Osteocyte (in vitro differentiated cells): Measurements from ENCODE around the gene SLC12A9. TPM values are rescaled to one million over a fixed set of nuclear protein-coding genes. Genes with fewer than 3 reads are reported as not detected.

Source experiments
- DNase-seq: peaks from one replicate; pipeline ENCODE4 v3.0.0; 2021; ENCODE audit warnings: mixed read lengths; ENCODE audit not compliant: unreplicated experiment; ENCODE audit errors: extremely low spot score
- H3K27ac Mint-ChIP-seq: one replicate; pipeline ENCODE4 v1.8.0; 2021; ENCODE audit warnings: mild to moderate bottlenecking, mixed read lengths; ENCODE audit not compliant: unreplicated experiment
- H3K27me3 Mint-ChIP-seq: one replicate; pipeline ENCODE4 v1.8.0; 2021; ENCODE audit warnings: mixed read lengths; ENCODE audit not compliant: unreplicated experiment
- H3K36me3 Mint-ChIP-seq: one replicate; pipeline ENCODE4 v1.8.0; 2021; ENCODE audit warnings: mixed read lengths; ENCODE audit not compliant: unreplicated experiment
- H3K4me1 Mint-ChIP-seq: one replicate; pipeline ENCODE4 v1.8.0; 2021; ENCODE audit warnings: mixed read lengths; ENCODE audit not compliant: unreplicated experiment
- H3K4me3 Mint-ChIP-seq: one replicate; pipeline ENCODE4 v1.8.0; 2021; ENCODE audit warnings: mild to moderate bottlenecking, moderate library complexity, mixed read lengths; ENCODE audit not compliant: unreplicated experiment
- H3K9me3 Mint-ChIP-seq: one replicate; pipeline ENCODE4 v1.8.0; 2021; ENCODE audit warnings: mixed read lengths; ENCODE audit not compliant: unreplicated experiment
- CTCF ChIP-seq: fragments of 200-600 bp; sonication (generic); IDR thresholded peaks from 2 replicates; pipeline ENCODE4 v1.5.0; 2021; ENCODE audit warnings: antibody characterized with exemption, mild to moderate bottlenecking, moderate library complexity
- total RNA-seq: library from RNA; stranded (reverse); gene quantifications from 2 replicates; pipeline ENCODE4 v1.2.1, GENCODE V29; 2021

Gene SLC12A9
- total RNA-seq, 1 donor from 2014 or later: 32.1 TPM

GRCh38 chr7:100864263-100864845, 11.8 kb downstream of the SLC12A9 start:
- no peak for TF ChIP-seq CTCF
- no peaks in the 10 kb centered on the region for H3K27me3 Mint-ChIP-seq
- H3K9me3 Mint-ChIP-seq: no peaks in the 10 kb centered on the region
- DNase-seq: no peak
- H3K36me3 Mint-ChIP-seq: peaks cover 12% of the 10 kb centered on the region
- peaks cover 28% of the 10 kb centered on the region for H3K4me1 Mint-ChIP-seq
- H3K4me3 Mint-ChIP-seq: no peak overlapping the region
- no peak overlapping the region for H3K27ac Mint-ChIP-seq

- TF ChIP-seq CTCF: no peak
- Mint-ChIP-seq H3K4me3 (no peak overlapping the region), H3K27ac (peak overlapping the region; percentile 52), H3K9me3 (no peaks in the 10 kb centered on the region), H3K27me3 (no peaks in the 10 kb centered on the region), H3K4me1 (peaks cover 29% of the 10 kb centered on the region), H3K36me3 (peaks cover 7% of the 10 kb centered on the region)
- no peak for DNase-seq
Measured at GRCh38 chr7:100865372-100865911, 12.9 kb downstream of the SLC12A9 start.

- TF ChIP-seq CTCF: no peak
- Mint-ChIP-seq H3K27me3 (no peaks in the 10 kb centered on the region), H3K4me3 (peak overlapping the region; percentile 96), H3K9me3 (no peaks in the 10 kb centered on the region), H3K36me3 (peaks cover 3% of the 10 kb centered on the region), H3K4me1 (peaks cover 32% of the 10 kb centered on the region), H3K27ac (peak overlapping the region; percentile 96)
- no peak for DNase-seq
Measured at GRCh38 chr7:100865938-100866728, 13.6 kb downstream of the SLC12A9 start.

- peaks cover 33% of the 10 kb centered on the region for H3K4me1 Mint-ChIP-seq
- H3K27ac Mint-ChIP-seq: peak overlapping the region; percentile 96
- H3K36me3 Mint-ChIP-seq: peaks cover 8% of the 10 kb centered on the region
- no peaks in the 10 kb centered on the region for H3K9me3 Mint-ChIP-seq
- H3K27me3 Mint-ChIP-seq: no peaks in the 10 kb centered on the region
- no peak for DNase-seq
- peak overlapping the region; percentile 96 for H3K4me3 Mint-ChIP-seq
- no peak for TF ChIP-seq CTCF
Measured at GRCh38 chr7:100866729-100867039, 14.2 kb downstream of the SLC12A9 start.

- no peak for TF ChIP-seq CTCF
- peaks cover 10% of the 10 kb centered on the region for H3K36me3 Mint-ChIP-seq
- peak within 1 kb of the TSS; percentile 96 for H3K4me3 Mint-ChIP-seq
- H3K27me3 Mint-ChIP-seq: no peaks in the 10 kb centered on the region
- peak within 1 kb of the TSS; percentile 96 for H3K27ac Mint-ChIP-seq
- peak; percentile 95 for DNase-seq
- no peaks in the 10 kb centered on the region for H3K9me3 Mint-ChIP-seq
- H3K4me1 Mint-ChIP-seq: peaks cover 34% of the 10 kb centered on the region
Measured at GRCh38 chr7:100867040-100867775, 14.7 kb downstream of the SLC12A9 start, which contains the start of gene TRIP6. TRIP6 (plus strand) TSS chr7:100867387; CDS start chr7:100867498, 111 bp downstream.
